Sigmoid colon (tissue), 3 donors: ENCODE results near the gene SPTY2D1.

Experiments used
- POLR2A ChIP-seq, 2 donors: fragments of 450-650 bp; IDR thresholded peaks; one replicate each; pipeline ENCODE4 v1.6.1; 2016; ENCODE audit warnings: antibody characterized with exemption in 2 of 2, mild to moderate bottlenecking in 2 of 2, moderate library complexity in 2 of 2
- TF ChIP-seq, protein P1 (sequence below), 4 experiments: fragments of 450-650 bp in 3 of 4; fragments of 200-600 bp in 1 of 4; IDR thresholded peaks; one replicate each; pipeline ENCODE4 v1.5.1; 2016 to 2019; ENCODE audit warnings: antibody characterized with exemption in 4 of 4, mild to moderate bottlenecking in 3 of 4, moderate library complexity in 2 of 4

DNA sequence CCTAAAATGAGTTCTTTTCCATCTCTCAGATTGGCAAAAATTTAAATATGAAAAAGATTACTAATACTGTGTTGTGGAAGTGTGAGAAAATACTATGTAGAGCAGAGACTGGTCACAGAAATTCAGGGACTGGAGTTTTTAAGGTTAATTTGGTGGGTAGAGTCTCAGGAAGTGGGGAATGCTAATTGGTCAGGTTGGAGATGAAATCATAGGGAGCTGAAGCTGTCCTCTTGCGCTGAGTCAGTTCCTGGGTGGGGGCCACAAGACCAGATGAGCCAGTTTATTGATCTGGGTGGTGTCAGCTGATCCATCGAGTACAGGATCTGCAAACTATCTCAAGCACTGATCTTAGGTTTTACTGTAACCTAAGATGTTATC is 35.1 kb upstream of the SPTY2D1 start:
- TF ChIP-seq, protein P1, sequence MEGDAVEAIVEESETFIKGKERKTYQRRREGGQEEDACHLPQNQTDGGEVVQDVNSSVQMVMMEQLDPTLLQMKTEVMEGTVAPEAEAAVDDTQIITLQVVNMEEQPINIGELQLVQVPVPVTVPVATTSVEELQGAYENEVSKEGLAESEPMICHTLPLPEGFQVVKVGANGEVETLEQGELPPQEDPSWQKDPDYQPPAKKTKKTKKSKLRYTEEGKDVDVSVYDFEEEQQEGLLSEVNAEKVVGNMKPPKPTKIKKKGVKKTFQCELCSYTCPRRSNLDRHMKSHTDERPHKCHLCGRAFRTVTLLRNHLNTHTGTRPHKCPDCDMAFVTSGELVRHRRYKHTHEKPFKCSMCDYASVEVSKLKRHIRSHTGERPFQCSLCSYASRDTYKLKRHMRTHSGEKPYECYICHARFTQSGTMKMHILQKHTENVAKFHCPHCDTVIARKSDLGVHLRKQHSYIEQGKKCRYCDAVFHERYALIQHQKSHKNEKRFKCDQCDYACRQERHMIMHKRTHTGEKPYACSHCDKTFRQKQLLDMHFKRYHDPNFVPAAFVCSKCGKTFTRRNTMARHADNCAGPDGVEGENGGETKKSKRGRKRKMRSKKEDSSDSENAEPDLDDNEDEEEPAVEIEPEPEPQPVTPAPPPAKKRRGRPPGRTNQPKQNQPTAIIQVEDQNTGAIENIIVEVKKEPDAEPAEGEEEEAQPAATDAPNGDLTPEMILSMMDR (IDR thresholded peaks at IDR 0.05), result no peak
- no peak for TF ChIP-seq POLR2A (IDR thresholded peaks at IDR 0.05)
